ENCODE measurements around the gene KLK14. TPM values are rescaled to one million over a fixed set of nuclear protein-coding genes. Genes with fewer than 3 reads are reported as not detected.

KLK14 gene
- total and polyA plus RNA-seq, 10 of the 15 experiments (the other 5 are each of a cell fraction or from before 2014, with no cell fraction given): not detected

- Histone ChIP-seq H3K4me1 (ENCODE audit: control insufficient read depth, insufficient read depth, low read length) (peaks cover 5% of the 10 kb centered on the region; the same call in 1 of the 2 replicates), H3K4me3 (no peak overlapping the region)
- FAIRE-seq: no peak
Observed at GRCh38 chr19:51127755-51128154, 45.1 kb upstream of the KLK14 start.

DNA sequence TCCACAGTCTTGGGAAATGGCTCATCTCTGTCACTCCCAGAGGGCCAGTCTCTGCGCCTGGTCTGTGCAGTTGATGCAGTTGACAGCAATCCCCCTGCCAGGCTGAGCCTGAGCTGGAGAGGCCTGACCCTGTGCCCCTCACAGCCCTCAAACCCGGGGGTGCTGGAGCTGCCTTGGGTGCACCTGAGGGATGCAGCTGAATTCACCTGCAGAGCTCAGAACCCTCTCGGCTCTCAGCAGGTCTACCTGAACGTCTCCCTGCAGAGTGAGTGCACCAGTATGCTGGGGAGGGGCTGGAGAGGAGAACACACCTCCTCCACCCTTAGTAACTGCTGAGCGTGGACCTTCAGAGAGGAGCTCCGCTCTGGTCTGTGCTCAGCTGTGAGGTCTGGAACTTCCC lies 44.3 kb upstream of the KLK14 start:
- DNase-seq (ENCODE audit: low read depth, low spot score): no peak
- Histone ChIP-seq H3K4me1 (ENCODE audit: control insufficient read depth, insufficient read depth, low read length) (peaks cover 5% of the 10 kb centered on the region; the same call in 1 of the 2 replicates), H3K4me3 (no peak overlapping the region), H3K27ac (ENCODE audit: control insufficient read depth, insufficient read depth) (no peak overlapping the region), H3K36me3 (ENCODE audit: control insufficient read depth in 2 of 2, insufficient read depth in 2 of 2, low read length in 1 of 2) (no peaks in the 10 kb centered on the region), H4K20me1 (ENCODE audit: control insufficient read depth, insufficient read depth) (no peaks in the 10 kb centered on the region), H3K4me2 (ENCODE audit: control insufficient read depth, insufficient read depth) (no peak overlapping the region), H3K79me2 (ENCODE audit: control insufficient read depth, insufficient read depth, low read length) (no peaks in the 10 kb centered on the region), H3K9me3 (replicated peaks; ENCODE audit: control insufficient read depth, insufficient read depth, low read length) (no peaks in the 10 kb centered on the region), H3K9ac (ENCODE audit: control insufficient read depth, insufficient read depth, low read length) (no peak overlapping the region), H3K27me3 (replicated peaks in 1 of 2; ENCODE audit: control insufficient read depth in 2 of 2, insufficient read depth in 2 of 2, low read length in 1 of 2) (no peaks in the 10 kb centered on the region; a peak in 1 of 4 replicates), H2AFZ (ENCODE audit: control insufficient read depth, low read depth, low read length) (no peak overlapping the region)
- ChIA-PET RAD21 (ENCODE audit: unreplicated experiment) (no interaction called here), POLR2A (no interaction called here), SMC1A (ENCODE audit: uncharacterized antibody, unreplicated experiment) (no interaction called here), CTCF (interaction anchor here (1.0 kb wide), 2 partner anchors 8 to 205 kb away, joined by 3 to 5 read pairs; no protein-coding TSS in a partner anchor)
- intact Hi-C loops (cut with micrococcal nuclease; ENCODE audit: unreplicated experiment): no loop called here
- TF ChIP-seq SMC3 (IDR thresholded peaks at IDR 0.05; ENCODE audit: borderline replicate concordance, low read length) (no peak), RAD51 (IDR thresholded peaks at IDR 0.05) (no peak), PKNOX1 (IDR thresholded peaks at IDR 0.05) (no peak), EP300 (IDR thresholded peaks at IDR 0.05; ENCODE audit: borderline replicate concordance in 1 of 2, control insufficient read depth in 1 of 2, low read depth in 2 of 2, low read length in 2 of 2) (no peak), NFXL1 (IDR thresholded peaks at IDR 0.05; ENCODE audit: borderline replicate concordance) (no peak), TBL1XR1 (IDR thresholded peaks at IDR 0.05; ENCODE audit: low read depth, low read length) (no peak), ETV6 (conservative IDR thresholded peaks at IDR 0.05 in 1 of 2, IDR thresholded peaks at IDR 0.05 in 1 of 2; ENCODE audit: borderline replicate concordance in 1 of 2, low read depth in 1 of 2) (no peak)
- TF ChIP-seq, protein P1, sequence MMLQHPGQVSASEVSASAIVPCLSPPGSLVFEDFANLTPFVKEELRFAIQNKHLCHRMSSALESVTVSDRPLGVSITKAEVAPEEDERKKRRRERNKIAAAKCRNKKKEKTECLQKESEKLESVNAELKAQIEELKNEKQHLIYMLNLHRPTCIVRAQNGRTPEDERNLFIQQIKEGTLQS (IDR thresholded peaks at IDR 0.05; ENCODE audit: borderline replicate concordance, extremely low read depth, low read depth, low read length): no peak
- 15% methylated on average over 6 of the region's 6 CpGs for WGBS (ENCODE audit: insufficient coverage, insufficient replicate concordance, low lambda C conversion rate, missing lambda C conversion rate)
- no peak for ATAC-seq
- no peak for FAIRE-seq
- in situ Hi-C loops (cut with MboI): no loop called here
- BruUV-seq (replicated peaks): no TSS peak

More at GRCh38 chr19:51127755-51128154, 45.1 kb upstream of the KLK14 start:
- 13% methylated on average over 4 of the region's 4 CpGs for WGBS (ENCODE audit: insufficient coverage, insufficient replicate concordance, low lambda C conversion rate, missing lambda C conversion rate)
- H3K27ac ChIP-seq (ENCODE audit: control insufficient read depth, insufficient read depth): no peak overlapping the region
- intact Hi-C loops (cut with micrococcal nuclease; ENCODE audit: unreplicated experiment): no loop called here
- CTCF ChIA-PET: no interaction called here
- TF ChIP-seq MAX (IDR thresholded peaks at IDR 0.05; ENCODE audit: low read depth, low read length) (no peak), SPI1 (IDR thresholded peaks at IDR 0.05; ENCODE audit: borderline replicate concordance, insufficient read depth, low read depth, low read length) (peak; percentile 67; the same call in 1 of the 2 replicates)
- H3K27me3 ChIP-seq (replicated peaks in 1 of 2; ENCODE audit: control insufficient read depth in 2 of 2, insufficient read depth in 2 of 2, low read length in 1 of 2): no peaks in the 10 kb centered on the region; a peak in 2 of 4 replicates
- no peak overlapping the region for H3K9ac ChIP-seq (ENCODE audit: control insufficient read depth, insufficient read depth, low read length)
- in situ Hi-C loops (cut with MboI): no loop called here
- no peaks in the 10 kb centered on the region for H3K9me3 ChIP-seq (replicated peaks; ENCODE audit: control insufficient read depth, insufficient read depth, low read length)
- RAD21 ChIA-PET (ENCODE audit: unreplicated experiment): no interaction called here
- POLR2A ChIA-PET: no interaction called here
- H3K36me3 ChIP-seq (ENCODE audit: control insufficient read depth in 2 of 2, insufficient read depth in 2 of 2, low read length in 1 of 2): no peaks in the 10 kb centered on the region
- no peaks in the 10 kb centered on the region for H3K79me2 ChIP-seq (ENCODE audit: control insufficient read depth, insufficient read depth, low read length)
- no peaks in the 10 kb centered on the region for H4K20me1 ChIP-seq (ENCODE audit: control insufficient read depth, insufficient read depth)
- no TSS peak for BruUV-seq (replicated peaks)
- ATAC-seq (no peak), DNase-seq (ENCODE audit: low read depth, low spot score) (no peak)
- SMC1A ChIA-PET (ENCODE audit: uncharacterized antibody, unreplicated experiment): no interaction called here
- H3K4me2 ChIP-seq (ENCODE audit: control insufficient read depth, insufficient read depth): no peak overlapping the region
- no peak overlapping the region for H2AFZ ChIP-seq (ENCODE audit: control insufficient read depth, low read depth, low read length)
